CD4-positive, alpha-beta T cell treated with Interleukin-21 for 1 hour (primary cell): ENCODE data around the gene SPATS1.

ENCODE experiments used
- DNase-seq: peaks from one replicate; pipeline ENCODE4 v3.0.0-alpha.2; 2020

SPATS1 gene, protein sequence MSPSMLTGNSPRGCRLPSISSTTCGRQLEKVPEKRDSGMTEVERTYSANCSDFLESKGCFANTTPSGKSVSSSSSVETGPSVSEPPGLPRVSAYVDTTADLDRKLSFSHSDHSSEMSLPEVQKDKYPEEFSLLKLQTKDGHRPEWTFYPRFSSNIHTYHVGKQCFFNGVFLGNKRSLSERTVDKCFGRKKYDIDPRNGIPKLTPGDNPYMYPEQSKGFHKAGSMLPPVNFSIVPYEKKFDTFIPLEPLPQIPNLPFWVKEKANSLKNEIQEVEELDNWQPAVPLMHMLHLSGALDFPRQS

DNA sequence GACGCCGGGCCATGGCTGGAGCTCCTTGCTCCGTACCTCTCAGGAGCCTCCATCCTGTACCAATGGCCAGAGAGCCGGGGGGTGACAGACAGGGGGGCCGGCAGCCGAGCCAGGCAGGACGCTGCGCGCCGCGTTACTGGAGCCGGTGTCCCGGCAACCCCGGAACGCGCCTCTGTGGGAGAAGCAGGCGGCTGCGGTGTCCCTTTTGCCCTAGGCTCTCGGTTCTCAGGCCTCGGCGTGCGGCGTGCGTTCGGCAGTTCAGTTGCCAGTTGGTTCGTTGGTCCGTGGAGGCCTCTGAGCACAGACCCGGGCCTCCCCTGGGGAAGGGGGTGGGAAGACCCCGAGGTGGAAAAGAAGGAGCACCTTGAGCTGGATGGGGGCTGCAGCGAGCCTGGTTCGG, at the start of gene SPATS1:
SPATS1 (plus strand) TSS at position 162 of the 400 bp plus-strand sequence. CDS start 446 bp downstream, outside the sequence.
- no peak for DNase-seq

DNA sequence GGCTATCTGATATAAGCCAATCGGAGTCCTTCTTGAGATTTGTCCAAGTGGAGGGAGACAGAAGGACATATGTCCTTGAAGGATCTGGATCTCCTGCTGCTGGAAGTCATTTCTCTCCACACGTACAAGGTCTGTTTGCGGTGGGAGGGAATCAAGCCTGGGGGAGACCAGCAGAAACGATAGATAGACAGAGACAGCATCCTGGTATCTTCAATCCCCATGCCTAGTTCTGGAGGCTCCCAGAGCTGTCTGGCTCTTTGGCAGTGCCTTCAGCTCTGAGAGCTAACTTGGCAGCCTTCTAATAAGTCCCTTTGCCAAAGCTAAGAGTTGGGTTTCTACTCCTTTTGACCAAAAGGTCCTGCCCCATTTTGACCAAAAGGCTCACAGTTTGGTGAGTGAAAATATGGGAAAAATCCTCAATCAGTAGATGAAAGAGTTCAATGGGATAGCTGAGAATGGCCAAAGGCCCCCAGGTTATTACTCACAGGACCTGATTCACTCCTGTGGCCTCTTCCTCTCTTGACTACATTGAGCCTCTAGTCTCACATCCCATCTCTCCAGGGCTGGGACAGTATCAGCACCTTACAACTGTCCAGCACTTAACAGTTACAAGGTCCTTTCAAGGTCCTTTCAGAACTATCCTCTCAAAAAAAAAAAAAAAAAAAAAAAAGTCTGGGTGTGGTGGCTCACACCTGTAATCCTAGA, 49.6 kb upstream of the SPATS1 start:
- no peak for DNase-seq

DNA sequence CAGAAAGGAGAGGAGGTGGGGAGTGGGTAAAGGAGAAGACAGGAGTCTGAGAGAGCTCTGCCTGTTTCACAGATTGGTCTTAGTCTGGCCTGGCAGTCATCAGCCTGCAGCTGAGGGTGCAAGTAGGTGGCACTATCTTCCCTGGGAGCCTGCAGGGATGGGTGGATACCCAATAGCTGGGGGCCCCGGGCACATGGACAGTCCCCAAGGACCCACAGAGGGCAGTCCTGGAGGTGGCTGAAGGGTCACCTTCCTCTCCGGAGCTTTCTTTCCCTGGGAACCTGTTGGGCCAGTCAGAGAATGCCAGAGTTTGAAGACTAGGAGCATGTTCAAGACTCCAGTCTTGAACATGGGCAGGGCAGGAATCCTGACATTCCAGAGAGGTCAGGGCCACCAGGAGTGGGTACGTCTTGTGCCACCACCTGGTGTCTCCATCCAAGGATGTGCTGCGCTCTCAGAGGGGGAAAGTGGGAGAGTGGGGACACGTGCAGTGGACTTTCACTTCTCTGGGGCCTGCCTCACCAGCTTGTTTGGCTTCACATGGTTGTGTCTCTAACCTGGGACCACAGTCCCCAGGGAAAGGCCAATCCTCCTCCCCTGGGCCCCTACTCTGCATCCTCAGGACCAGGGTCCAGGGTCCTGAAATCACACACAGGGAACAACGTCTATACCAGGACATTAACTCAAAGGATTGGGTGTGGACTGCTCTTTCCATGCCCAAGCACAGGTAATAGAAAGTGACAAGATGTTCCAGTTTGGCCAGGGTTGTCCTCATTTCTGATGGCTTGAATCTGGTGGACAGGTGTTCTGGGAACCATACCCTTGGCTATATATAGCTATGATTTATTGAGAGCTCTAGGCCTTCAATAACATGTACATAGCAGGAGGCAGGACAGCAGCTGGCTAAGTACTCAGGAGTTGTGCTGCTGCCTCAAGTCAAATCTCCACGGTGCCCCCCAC, 47.3 kb upstream of the SPATS1 start:
- no peak for DNase-seq

DNA sequence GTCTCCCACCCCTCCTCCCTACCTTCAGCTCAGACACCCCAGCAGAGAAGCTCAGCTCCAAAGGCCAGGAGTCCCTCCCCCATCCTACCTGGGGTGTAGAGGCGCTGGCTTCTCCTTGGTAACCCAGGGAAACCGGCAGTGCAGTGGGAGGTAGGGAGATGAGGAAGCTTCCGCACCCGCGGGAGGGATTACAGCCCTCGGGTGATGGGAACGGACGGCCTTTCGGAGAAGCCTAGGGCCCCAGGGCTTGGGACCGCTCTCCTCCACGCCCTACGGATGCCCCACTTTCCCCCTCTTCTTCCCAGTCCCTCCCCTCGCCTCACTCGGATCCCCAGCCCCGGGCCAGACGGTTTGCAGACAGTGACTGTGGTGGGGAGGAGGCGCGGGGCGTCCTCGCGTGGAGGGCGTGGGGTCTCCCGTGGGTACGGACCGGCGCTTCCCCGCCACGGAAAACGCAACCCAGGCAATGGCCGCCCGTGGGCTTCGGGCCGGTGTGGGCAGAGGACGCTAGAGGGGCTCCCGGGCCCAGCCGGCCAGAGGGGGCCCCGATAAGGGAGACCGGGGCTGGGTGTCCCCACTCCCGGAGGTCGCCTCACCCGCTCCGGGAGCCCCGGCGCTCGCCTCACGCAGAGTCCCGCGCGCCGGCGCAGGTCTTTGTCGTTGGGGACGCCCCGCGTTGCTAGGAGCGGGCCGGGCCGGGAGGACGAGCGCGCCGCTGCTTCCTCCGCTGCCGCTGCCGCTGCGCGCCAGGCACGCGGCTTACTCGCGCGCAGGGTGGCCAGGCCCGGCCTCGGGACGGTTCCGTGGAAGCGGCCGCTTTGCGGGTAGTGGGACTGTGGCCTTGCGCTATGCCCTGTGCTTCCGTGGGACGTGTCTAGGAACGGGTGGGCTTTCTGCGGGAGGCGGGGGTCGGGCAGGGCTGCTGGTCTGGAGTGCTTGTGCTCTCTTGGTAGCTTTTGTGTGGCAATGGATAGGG, 45.1 kb upstream of the SPATS1 start:
- peak; percentile 37 for DNase-seq

DNA sequence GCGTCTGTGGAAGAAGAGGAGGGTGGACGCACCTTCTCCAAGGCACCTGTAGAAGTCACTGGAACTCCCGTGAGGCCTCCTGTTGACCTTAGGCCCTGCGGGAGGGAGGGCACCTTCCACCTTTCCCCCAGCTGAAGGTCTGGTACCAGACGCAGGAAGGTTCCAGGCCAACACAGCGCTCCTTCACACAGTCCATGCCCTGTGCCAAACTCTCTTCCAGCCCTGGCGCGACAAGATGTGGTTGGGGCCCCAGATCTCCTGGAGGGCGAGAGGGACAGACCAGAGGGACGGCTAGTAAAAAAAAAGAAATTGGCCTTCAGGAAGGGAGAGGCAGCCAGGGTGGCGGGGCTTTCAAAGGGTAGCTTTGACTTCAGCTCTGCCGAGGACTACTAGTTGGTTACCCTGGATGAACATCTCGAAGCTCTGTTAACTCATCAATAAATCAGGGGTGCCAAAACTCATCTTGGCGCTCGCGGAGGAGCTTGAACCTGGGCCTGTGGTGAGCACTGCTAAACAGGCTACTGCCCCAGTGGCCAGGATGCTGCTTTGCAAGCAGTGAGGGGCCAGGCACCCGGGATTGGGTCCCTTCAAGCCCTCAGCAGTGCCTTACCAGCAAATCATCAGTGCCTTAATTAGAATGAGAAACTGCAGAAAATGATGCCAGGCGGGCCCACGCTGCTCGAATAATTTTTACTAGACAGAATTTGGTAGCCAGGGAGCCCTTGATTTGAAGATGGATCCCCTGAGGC, 44.2 kb upstream of the SPATS1 start:
- no peak for DNase-seq

DNA sequence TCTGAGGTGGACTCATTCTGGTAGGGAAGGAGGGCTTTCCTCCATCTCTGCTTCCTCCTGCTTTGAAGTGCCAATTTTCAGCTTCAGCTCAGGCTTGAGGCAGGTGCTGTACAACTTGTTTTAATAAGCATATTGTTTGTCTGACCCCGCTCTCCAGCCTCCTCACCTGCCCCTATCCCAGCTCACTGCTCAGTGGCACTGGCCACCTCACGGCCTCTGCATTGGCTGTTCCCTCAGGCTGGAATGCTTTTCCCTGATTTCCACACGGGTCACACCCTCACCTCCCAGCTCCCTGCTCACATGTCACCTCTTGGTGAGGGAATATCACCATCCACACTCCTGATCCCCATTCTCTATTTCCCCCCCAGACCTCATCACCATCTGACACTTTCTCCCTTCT, 43.6 kb upstream of the SPATS1 start:
- no peak for DNase-seq

DNA sequence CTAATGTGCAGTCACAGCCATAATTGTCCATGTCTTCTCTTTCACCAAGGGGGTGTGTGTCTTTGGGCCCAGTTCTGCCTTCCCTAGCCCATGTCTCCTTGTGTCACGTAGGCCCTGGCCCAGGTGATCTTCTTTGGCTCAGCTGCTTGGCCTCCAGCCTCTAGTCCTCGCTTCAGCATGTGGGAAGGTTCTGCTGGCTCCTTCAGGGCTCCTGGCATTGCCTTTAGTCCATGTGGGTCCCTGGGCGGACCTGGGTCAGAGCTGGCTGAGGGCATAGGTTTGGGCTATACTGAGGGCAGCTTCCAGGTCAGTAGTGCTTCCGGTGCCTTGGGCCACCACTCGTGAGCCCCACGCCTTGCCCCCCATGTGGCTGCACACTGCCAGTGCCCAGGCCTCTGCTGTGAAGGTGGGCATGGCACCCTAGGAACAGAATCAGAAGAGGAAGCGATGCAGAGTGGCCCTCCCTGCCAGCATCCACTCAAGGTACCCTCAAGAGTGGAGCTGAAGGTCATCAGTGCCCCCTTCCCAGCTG, 42.1 kb upstream of the SPATS1 start:
- DNase-seq = no peak

DNA sequence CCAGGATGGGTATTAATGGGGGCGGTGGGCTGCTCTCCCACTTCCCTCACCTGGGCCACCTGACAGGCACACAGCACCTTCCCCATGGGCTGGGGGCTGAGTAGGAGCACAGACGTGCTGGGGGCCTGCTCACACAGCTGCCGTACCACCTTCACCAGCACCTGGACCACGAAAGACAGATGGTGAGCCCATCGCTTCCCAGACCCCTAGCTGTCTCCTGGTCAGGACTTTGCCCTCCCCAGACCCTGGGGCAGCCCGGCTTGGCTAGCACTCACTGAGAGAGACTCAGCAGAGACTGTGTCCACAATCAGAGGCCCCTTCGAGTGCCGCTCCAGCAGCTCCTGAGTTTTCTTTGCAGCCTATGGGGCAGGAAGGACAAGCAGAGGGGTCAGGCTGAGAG, 41.3 kb upstream of the SPATS1 start:
- no peak for DNase-seq

DNA sequence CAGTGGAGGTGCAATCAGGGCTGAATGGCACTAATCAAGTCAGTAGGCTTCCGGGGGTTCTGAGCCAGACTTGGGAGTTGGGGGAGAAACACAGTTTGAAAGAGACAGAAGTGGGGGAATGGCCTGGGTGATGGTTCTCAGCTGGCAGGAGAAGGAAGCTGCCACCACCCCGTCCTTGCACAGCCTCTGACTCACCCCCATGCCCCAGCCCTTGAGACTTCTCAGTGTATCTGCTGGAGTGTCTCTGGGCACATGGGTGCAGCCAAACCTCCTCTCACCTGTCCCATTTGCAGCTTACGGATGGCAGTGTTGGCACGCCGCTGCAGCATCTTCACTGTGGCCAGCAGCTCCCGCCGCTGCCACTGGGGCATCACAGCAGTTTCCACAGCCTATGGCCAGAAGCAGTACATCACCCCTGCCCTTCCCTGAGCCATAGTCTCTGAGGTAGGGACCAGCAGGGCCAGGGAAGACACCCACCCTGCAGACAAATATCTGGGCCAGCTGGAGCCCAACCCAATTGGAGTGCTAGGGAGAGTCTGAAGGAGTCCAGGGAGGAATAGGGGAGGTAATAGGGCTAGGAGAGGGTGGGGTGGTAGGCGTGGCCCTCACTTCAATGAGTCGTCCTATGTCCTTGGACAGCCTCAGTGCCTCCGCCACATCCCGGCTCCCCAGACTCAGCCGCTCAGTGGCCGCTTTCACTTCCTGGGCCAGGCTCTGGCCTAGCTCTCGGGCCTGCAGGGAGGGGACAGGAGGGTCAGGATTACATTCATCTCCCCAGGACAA, 40.5 kb upstream of the SPATS1 start:
- DNase-seq = no peak

DNA sequence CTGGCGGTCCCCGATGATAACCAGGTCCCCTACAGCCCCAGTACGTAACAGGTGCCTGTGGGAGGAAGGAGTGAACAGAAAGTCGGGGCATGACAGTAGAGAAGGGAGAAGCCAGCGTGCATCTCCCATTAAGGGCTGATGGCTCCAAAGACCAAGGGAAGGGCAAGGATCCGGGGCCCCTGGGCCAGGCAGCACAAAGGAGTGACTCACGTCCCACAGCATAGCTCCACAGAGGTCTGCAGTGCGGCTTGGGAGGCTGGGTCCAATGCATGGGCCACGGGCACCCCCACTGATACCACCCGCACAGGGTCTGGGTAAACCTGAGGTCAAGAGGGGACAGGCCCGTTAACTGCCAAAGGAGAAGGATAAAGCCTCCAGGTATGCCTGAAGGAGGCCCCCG, 39.6 kb upstream of the SPATS1 start:
- DNase-seq = no peak

DNA sequence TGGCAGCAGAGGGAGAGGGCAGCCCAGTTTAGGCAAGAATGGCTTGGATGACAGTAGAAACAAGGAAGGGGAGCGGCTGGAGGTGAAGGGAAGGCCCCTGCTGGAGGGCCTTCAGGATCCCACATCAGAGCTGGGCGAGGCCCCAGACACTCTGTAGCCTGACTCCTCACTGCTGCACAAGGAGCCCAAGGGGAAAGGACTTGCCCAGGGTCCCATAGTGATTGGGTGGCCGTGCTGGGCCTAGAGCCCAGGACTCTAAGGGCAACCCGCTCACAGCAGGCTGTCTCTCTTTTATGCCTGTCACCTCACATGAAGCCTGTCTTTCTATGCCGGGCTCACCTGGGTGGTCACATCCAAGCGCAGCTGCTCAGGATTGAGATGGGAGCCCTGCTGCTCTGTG, 38.6 kb upstream of the SPATS1 start:
- no peak for DNase-seq

DNA sequence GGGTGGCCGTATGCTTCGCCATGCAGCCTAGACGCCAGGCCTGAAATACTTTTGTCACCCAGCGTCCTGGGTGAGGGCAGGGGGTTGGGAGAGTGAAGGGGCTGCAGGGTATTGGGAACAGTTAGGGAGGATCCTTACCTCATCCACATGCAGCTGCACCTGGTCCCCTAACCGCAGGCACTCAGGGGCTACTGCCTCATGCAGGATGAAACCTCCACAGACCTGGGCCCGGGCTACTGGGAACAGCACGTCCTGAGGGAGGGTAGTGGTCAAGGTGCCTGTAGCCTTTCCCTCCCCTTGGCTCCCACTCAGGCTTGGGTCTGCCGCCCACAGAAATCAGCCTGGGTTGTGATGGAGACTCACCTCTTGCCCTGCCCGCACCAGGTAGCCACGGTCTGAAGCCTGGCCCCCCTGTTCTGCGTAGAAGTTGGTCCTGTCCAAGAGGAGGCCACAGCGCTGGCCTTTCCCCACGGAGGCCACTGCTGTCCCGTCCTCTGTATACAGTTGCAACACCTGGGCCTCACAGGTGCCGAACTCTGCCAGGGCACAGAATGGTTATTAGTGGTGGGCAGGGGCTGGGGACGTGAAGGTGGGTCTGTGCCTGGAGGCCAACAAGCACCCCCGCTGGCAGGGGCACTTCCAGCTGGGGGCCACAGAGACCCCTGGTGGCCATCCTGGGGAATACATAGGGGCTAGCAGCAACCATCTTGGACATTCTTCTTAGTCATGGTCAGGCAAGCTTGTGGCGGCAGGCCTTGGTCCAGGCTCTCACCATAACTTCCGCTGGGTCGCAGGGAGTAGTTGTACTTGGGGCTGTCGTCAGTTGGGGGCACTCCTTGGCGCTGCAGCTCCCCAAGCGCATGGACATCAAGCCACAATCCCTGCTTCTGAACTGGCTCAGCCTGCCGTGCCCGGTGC, 37.9 kb upstream of the SPATS1 start:
- DNase-seq = peak; percentile 47

DNA sequence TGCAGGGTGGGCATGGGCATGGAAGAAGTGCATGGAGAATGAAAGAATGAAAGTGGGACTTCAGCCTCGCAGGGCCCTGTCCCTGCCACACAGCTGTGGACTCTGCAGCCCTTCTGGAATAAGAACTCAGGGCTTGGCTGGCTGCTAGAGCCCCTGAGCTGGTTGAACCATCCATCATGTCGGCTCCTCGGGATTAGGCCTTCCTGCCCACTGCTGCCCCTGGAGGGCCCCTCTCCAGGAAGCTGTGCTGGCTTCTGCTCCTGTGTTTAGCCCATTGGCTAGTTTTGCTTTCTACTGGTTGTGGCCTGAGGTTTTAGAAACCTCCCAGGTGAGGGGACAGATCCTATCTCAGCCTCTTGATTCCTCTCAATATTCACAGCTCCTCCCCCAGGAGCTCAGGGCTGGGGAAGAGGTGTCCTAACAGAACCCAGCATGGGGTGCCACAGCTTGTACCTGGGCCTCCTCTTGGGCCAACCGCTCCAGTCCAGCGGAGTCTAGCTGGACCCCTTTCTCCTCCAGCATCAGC, 37.2 kb upstream of the SPATS1 start:
- no peak for DNase-seq

DNA sequence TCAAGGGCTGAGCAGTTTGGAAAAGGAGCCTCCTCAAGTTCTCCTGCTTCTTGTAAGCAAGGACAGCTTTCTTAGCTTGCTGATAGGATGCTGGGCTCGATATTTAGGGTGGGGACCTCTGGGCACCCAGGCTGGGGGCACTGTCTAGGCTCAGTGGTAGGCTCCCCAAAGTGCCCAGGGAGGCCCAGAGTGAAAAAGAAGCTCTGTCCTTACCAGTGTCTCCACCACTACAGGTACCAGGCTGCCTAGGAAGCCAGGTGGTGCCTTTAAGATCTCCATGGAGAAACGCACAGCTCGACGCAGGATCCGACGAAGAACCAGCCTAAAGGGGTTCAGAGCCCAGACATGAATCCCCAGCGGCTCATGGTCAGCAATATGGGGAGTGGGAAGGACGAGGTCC, 35.7 kb upstream of the SPATS1 start:
- no peak for DNase-seq

DNA sequence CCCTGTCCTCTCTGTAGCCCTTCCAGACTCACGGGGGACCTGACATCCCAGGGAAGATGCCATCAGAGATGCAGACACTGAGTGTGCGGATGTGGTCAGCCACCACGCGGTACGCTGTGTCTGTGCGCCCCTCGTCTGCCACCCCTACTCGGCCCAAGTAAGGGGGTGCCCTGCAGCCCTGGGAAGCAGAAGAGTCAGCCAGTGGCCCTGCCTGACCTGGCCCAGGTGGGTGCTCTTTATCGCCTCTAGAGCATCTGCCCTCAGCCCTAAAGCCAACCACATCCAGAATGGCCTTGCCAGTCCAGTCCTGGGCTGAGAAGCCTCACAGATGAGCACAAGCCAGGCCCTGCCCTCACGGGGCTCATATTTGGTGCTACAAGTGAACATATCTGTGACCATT, 35.2 kb upstream of the SPATS1 start:
- DNase-seq = no peak

DNA sequence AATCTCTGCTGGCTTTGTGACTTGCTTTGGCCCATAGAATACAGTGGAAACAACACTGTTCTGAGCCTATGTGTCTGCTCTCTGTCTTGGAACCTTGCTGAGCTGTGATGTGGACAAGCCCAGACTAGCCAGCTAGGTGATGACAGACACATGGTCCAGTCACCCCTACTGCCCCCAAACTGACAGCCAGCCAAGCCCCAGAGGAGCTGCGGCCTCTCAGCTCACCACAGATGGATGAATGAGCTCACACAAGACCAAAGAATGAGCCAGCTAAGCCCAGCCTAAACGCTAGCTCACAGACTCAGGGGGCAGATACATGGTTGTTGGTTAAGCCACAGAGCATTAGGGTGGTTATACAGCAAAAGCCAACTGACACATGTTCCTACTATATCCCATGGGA, 33.4 kb upstream of the SPATS1 start:
- DNase-seq = no peak

DNA sequence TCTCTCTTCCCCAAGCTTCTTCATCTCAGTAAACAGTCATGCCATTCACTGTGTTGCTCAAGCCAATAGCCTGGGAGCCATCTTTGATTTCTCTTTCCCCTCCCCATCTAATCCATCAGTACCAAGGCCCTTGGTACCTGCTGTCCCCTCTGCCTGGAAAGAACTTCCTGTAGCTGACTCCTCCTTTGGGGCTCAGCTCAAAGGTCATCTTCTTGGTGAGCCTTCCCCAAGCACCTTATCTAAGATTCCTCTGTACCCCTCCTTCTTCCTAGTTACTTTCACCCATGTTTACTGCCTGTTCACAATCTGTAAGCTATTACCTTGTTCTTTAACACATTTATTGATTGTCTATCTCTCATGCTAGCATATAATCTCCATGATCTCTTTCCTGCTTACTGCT, 32.8 kb upstream of the SPATS1 start:
- no peak for DNase-seq

DNA sequence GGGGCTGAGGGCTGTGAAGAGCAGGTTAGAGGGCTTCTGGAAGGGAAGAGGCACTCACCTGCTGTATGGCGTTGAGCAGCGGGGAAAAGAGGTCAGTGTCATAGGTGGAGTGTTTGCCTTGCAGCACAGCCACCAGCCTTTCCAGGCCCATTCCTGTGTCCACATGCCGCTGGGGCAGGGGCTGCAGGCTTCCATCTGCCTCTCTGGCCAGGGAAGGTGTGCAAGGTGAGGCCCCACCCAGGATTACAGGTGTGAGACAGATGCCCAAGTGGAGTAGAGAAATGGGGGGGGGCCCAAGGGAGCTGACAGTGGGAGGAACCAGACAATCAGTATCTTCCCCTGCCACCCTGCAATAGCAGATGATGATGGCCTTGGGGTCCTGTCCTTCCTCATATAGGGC, 32.2 kb upstream of the SPATS1 start:
- DNase-seq = no peak

DNA sequence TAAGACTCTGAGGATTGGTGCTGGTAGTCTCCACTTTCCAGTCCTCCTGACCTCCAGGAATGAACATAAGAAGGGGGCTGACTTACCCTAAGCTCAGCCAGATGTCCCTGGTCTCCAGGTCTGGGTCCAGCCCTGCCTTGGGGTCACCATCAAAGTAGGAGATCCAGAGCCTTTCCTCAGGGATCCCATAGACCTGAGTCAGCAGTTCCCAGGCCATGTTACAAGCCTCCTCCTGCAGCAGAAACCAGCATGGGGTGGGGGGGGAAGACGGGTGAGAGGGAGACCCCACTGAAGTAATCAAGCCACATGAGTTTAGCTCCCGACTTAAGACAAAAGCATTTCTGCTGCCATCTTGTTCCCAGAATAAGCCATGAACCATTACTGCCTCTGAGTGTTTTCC, 31.1 kb upstream of the SPATS1 start:
- DNase-seq = no peak
